Activated CD8-positive, alpha-beta T cell treated with anti-CD3 and anti-CD28 coated beads for 36 hours (primary cell): Measurements from ENCODE around the gene DACH2. TPM values are rescaled to one million over a fixed set of nuclear protein-coding genes. Genes with fewer than 3 reads are reported as not detected.

Experiments
- ATAC-seq: fragments of 200-7000 bp; cut with Tn5 transposase; one replicate; pipeline ENCODE4 v1.10.0; 2021; ENCODE audit warnings: mild to moderate bottlenecking, moderate library complexity
- CTCF ChIA-PET: fragments of 350-600 bp; sonication (Branson Sonifier 250); formaldehyde crosslinking; loops from one replicate; lab custom pipeline; 2021; ENCODE audit warnings: antibody characterized with exemption; lab: Charles Lee
- POLR2A ChIA-PET: fragments of 350-600 bp; sonication (Branson Sonifier 250); formaldehyde crosslinking; loops from one replicate; lab custom pipeline; 2021; ENCODE audit warnings: antibody characterized with exemption; lab: Charles Lee
- DNase-seq: peaks from one replicate; pipeline ENCODE4 v3.0.0-alpha.2; 2020
- H3K27ac Mint-ChIP-seq: one replicate; pipeline ENCODE4 v1.8.0; 2021; ENCODE audit warnings: mild to moderate bottlenecking, mixed read lengths
- H3K27me3 Mint-ChIP-seq: one replicate; pipeline ENCODE4 v1.8.0; 2021; ENCODE audit warnings: mixed read lengths
- H3K36me3 Mint-ChIP-seq: one replicate; pipeline ENCODE4 v1.8.0; 2021; ENCODE audit warnings: low read depth, mixed read lengths
- H3K4me1 Mint-ChIP-seq: one replicate; pipeline ENCODE4 v1.8.0; 2021; ENCODE audit warnings: low read depth, mixed read lengths
- H3K4me3 Mint-ChIP-seq: one replicate; pipeline ENCODE4 v1.8.0; 2021; ENCODE audit warnings: mild to moderate bottlenecking, moderate library complexity, mixed read lengths
- H3K9me3 Mint-ChIP-seq: one replicate; pipeline ENCODE4 v1.8.0; 2021; ENCODE audit warnings: mixed read lengths
- CTCF ChIP-seq: fragments of 200-600 bp; IDR thresholded peaks from one replicate; pipeline ENCODE4 v1.8.0; 2022; ENCODE audit warnings: antibody characterized with exemption, mild to moderate bottlenecking
- intact Hi-C: fragments of 100-400 bp; cut with micrococcal nuclease; formaldehyde crosslinking; loops from one replicate; pipeline ENCODE4 v1.10.0; 2022
- total RNA-seq, 2 experiments: library from RNA; stranded (reverse); gene quantifications; one replicate each; pipeline ENCODE4 v1.2.3, GENCODE V29; 2021

DACH2 gene
- total RNA-seq, 2 experiments from 2014 or later = not detected

GRCh38 chrX:86579777-86580176 lies 431.5 kb downstream of the DACH2 start:
- ChIA-PET POLR2A (no interaction called here), CTCF (no interaction called here)
- Mint-ChIP-seq H3K36me3 (no peaks in the 10 kb centered on the region), H3K27me3 (no peaks in the 10 kb centered on the region), H3K27ac (no peak overlapping the region), H3K9me3 (no peaks in the 10 kb centered on the region), H3K4me3 (no peak overlapping the region), H3K4me1 (no peaks in the 10 kb centered on the region)
- intact Hi-C loops = no loop called here
- no peak for ATAC-seq
- no peak for DNase-seq
- TF ChIP-seq CTCF = no peak

GRCh38 chrX:86604607-86605006 lies 456.4 kb downstream of the DACH2 start:
- Mint-ChIP-seq H3K9me3 (peaks cover 5% of the 10 kb centered on the region), H3K4me1 (no peaks in the 10 kb centered on the region), H3K4me3 (no peak overlapping the region), H3K27ac (no peak overlapping the region), H3K27me3 (no peaks in the 10 kb centered on the region), H3K36me3 (no peaks in the 10 kb centered on the region)
- DNase-seq (no peak), ATAC-seq (peak; percentile 53)
- POLR2A ChIA-PET = no interaction called here
- intact Hi-C loops = no loop called here
- CTCF ChIA-PET = no interaction called here
- no peak for TF ChIP-seq CTCF

- no peaks in the 10 kb centered on the region for H3K36me3 Mint-ChIP-seq
- H3K4me3 Mint-ChIP-seq = no peak overlapping the region
- ChIA-PET POLR2A (no interaction called here), CTCF (no interaction called here)
- TF ChIP-seq CTCF = no peak
- no peaks in the 10 kb centered on the region for H3K9me3 Mint-ChIP-seq
- no peak overlapping the region for H3K27ac Mint-ChIP-seq
- H3K4me1 Mint-ChIP-seq = no peaks in the 10 kb centered on the region
- no peaks in the 10 kb centered on the region for H3K27me3 Mint-ChIP-seq
- intact Hi-C loops = no loop called here
- ATAC-seq = no peak
- DNase-seq = no peak
These were observed 548.7 kb downstream of the DACH2 start for GRCh38 chrX:86696951-86697350.

GRCh38 chrX:86711531-86712180 lies 563.4 kb downstream of the DACH2 start:
- H3K36me3 Mint-ChIP-seq = no peaks in the 10 kb centered on the region
- no peak for ATAC-seq
- H3K9me3 Mint-ChIP-seq = peaks cover 2% of the 10 kb centered on the region
- H3K4me3 Mint-ChIP-seq = no peak overlapping the region
- no peak for DNase-seq
- no peak overlapping the region for H3K27ac Mint-ChIP-seq
- intact Hi-C loops = no loop called here
- TF ChIP-seq CTCF = no peak
- ChIA-PET CTCF (no interaction called here), POLR2A (no interaction called here)
- no peaks in the 10 kb centered on the region for H3K27me3 Mint-ChIP-seq
- no peaks in the 10 kb centered on the region for H3K4me1 Mint-ChIP-seq

- Mint-ChIP-seq H3K36me3 (no peaks in the 10 kb centered on the region), H3K9me3 (peaks cover 2% of the 10 kb centered on the region), H3K27ac (no peak overlapping the region), H3K4me1 (no peaks in the 10 kb centered on the region), H3K27me3 (no peaks in the 10 kb centered on the region), H3K4me3 (no peak overlapping the region)
- ChIA-PET CTCF (no interaction called here), POLR2A (no interaction called here)
- no peak for ATAC-seq
- TF ChIP-seq CTCF = no peak
- DNase-seq = no peak
- intact Hi-C loops = no loop called here
These were observed 566.2 kb downstream of the DACH2 start for GRCh38 chrX:86714441-86714840.
